Putamen (tissue), 1 donor: ENCODE measurements around the gene POLG2.

ENCODE experiments used
- DNase-seq: peaks from one replicate; pipeline ENCODE4 v3.0.0-alpha.2; 2016; ENCODE audit warnings: low spot score

The POLG2 gene

GRCh38 chr17:64496786-64497564 is at the start of gene POLG2:
Gene POLG2 (minus strand): TSS chr17:64497054. CDS start chr17:64496968, 86 bp downstream.
- peak; percentile 90 for DNase-seq

GRCh38 chr17:64544742-64545141 is 47.9 kb upstream of the POLG2 start:
- DNase-seq = no peak

GRCh38 chr17:64540118-64540776 is 43.4 kb upstream of the POLG2 start:
- no peak for DNase-seq

GRCh38 chr17:64538508-64539130 is 41.8 kb upstream of the POLG2 start:
- no peak for DNase-seq

GRCh38 chr17:64537488-64537887 is 40.6 kb upstream of the POLG2 start:
- DNase-seq = no peak

DNA sequence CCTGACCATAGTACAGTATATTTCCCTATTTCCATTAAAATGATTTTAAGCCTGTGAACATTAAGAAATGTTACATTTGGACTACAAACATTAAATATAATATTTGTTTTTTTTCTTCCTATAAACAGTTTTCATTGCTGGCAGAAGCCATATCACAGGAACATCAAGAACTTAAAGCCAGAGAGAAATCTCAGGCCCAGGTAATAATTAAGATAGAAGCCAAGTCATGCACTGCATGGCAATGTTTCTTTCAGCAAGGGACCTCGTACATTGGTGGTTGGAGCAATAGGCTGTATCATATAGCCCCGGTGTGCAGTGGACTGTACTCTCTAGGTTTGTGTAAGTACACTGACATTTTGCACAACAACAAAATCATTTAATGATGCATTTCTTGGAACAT is 40.1 kb upstream of the POLG2 start:
- no peak for DNase-seq

DNA sequence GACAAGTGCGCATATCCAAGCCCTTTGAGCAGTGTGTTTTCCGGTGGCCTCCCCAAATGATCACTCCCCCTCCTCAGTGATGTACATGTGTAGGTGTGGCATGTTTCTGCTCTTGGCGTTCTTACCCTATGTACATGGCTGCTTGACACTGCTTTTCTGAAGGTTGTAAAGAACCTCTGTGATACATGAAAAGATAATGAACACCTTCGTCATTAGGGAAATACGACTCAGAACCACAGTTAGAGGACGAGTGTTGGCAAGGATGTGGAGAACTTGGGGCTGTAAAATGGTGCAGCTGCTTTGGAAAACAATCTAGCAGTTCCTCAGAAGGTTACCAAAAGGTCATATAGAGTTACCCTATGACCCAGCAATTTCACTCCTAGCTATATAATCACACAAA is 38.5 kb upstream of the POLG2 start:
- no peak for DNase-seq

- DNase-seq = no peak
Observed at GRCh38 chr17:64534187-64534586, 37.3 kb upstream of the POLG2 start.

DNA sequence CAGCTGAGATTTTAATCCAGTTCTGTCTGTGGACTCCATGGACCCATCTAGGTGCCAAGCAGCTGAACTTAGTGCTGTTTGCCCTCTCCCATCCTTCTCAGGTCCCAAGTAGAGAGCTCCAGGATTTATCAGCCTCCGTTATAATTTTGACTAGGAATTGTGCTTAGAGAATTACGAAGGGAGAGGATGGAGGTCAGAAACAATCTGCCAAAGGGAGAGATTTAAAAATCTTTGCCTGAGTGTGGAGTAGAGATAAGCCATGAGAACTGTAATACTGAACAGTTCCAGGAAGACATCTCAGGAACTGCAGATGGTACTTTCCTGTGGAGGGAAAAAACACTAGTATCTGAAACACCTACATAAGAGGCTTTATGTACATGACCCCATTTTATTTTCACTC is 36.9 kb upstream of the POLG2 start:
- DNase-seq = no peak

GRCh38 chr17:64532409-64532808 is 35.6 kb upstream of the POLG2 start:
- no peak for DNase-seq

- DNase-seq = no peak
Observed at GRCh38 chr17:64531955-64532371, 35.1 kb upstream of the POLG2 start.

- DNase-seq = no peak
Observed at GRCh38 chr17:64529221-64529620, 32.4 kb upstream of the POLG2 start.

DNA sequence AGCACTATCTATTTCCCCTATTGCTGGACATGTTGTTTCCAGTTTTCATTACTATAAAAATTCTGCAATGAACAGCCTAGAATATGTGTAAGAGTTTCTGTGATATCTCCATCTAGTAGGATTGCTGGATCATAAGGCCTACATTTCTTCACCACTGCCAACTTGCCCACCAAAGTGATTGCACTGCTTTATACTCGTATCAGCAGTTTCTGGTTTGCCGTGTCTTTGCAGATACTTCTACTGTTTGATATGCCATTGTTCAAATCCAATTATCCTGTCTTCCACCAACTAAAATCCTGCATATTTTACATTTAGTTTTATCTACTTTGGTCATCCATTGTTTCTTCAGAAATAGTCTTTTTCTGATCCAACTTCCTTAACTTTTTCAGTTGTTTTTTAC is 31.1 kb upstream of the POLG2 start:
- no peak for DNase-seq

GRCh38 chr17:64520359-64520758 is 23.5 kb upstream of the POLG2 start:
- no peak for DNase-seq

DNA sequence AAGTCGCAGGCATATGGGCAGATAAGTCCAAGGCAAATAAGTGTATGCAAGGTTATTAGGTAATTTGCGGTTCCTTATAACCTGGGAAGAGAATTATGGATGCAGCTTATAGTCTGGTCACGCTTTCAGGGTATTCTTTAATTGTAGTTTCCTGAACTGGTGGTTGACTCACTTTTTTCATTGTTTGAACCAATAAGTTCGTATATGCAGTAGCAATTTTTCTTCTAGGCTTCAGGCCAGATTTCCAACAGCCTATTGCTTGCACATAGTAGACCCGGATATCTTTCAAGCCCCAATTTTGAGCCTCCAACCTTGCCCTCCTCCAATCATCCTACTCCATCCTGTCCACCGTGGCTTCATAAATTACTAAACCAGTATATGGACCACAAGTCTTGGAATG is 22.7 kb upstream of the POLG2 start:
- no peak for DNase-seq

DNA sequence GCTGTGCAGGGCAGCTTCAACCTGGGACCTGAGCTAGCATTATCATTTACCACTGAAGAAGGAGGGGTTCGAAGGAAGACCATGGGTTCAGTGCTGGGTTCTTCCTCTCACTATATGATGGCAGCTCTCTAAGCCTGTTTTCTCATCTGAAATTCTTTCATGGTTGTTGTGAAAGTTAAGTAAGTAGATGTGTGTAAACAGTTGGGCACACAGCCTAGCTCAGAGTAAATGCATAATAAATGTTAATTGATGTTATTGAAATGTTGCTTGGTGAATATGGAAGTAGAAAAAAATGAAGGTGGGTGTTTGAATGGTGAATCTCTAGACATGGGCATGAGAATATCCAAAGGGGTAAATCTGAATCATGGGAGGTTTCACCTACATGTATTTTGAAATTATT is 19.0 kb upstream of the POLG2 start:
- no peak for DNase-seq

GRCh38 chr17:64515419-64515818 is 18.6 kb upstream of the POLG2 start:
- DNase-seq = no peak

GRCh38 chr17:64509179-64509578 is 12.3 kb upstream of the POLG2 start:
- no peak for DNase-seq

DNA sequence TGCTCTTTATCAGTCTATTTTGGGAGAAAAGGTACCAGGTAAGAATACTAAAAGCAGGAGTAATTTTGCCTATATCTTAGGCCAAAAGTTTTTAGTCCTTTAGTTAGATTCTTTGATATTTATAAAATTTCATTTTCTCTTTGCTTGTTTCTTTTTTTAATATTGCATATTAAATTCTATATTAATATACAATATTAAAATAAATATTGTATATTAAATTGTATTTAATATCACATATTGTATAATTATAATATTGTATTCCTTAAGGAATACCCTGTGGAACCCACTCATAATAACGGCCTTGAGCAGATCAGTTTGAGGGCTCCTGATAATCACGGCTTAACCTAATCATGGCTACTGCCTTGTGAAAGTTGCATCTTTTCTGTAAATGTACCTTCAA is 11.8 kb upstream of the POLG2 start:
- DNase-seq = no peak

- DNase-seq = peak; percentile 68
Observed at GRCh38 chr17:64507413-64507782, 10.5 kb upstream of the POLG2 start.

- peak; percentile 96 for DNase-seq
Observed at GRCh38 chr17:64506576-64507412, 9.9 kb upstream of the POLG2 start, which contains the start of gene CEP95. Gene CEP95 (plus strand): TSS chr17:64506977. CDS start chr17:64507098, 121 bp downstream.

DNA sequence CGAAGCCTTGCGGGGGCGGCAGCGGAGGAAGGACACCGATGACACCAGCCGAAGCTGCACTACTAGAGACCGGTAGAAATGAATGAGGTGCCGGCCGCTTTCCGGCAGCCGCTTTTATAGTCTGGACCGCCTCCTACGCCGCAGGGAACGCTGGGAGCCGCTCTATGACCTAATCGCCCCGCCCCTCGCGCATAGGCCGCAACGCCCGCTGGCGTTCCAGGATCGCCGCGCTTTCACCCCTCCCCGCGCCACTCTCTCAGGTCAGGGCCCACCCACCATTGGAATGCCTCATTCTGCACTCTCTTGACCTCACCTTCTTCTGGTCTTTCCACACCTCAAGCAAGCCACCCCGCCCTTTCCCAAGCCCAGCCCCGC is 9.3 kb upstream of the POLG2 start, which contains the start of gene DDX5:
TSS of gene DDX5 (minus strand) at position 89 of the 375 bp plus-strand sequence. CDS start 170 bp downstream, outside the sequence.
- peak; percentile 95 for DNase-seq
